ENCODE results near the gene USP17L24. TPM values are rescaled to one million over a fixed set of nuclear protein-coding genes. Genes with fewer than 3 reads are reported as not detected.
"Not testable (repeated sequence)": the region's sequence is repeated elsewhere in the genome, so short reads cannot be mapped to it uniquely, and the experiment has no call there.

The USP17L24 gene
- total RNA-seq = not detected

DNA sequence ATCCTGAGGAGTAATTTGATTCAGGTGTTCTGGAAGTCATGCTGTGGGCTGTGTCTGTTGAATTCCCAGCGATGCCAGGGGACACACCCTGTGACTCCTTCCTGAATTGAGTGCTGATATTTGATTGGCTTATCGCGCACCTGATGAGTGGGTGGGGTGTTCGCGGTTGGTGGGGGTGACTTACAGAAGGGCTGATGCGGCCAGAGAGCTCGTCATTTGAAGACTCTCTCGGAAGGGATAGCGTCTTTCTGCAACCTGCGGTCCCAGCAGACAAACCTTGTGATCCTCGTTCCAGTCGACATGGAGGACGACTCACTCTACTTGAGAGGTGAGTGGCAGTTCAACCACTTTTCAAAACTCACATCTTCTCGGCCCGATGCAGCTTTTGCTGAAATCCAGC lies at the start of gene USP17L24:
TSS of gene USP17L24 (plus strand) at position 301 of the 400 bp plus-strand sequence. CDS start at position 301, 0 bp downstream.
- H3K4me3 ChIP-seq, H3K27ac ChIP-seq, H3K36me3 ChIP-seq, H3K4me1 ChIP-seq, H3K27me3 ChIP-seq, H3K9me3 ChIP-seq, DNase-seq: not testable (repeated sequence)

DNA sequence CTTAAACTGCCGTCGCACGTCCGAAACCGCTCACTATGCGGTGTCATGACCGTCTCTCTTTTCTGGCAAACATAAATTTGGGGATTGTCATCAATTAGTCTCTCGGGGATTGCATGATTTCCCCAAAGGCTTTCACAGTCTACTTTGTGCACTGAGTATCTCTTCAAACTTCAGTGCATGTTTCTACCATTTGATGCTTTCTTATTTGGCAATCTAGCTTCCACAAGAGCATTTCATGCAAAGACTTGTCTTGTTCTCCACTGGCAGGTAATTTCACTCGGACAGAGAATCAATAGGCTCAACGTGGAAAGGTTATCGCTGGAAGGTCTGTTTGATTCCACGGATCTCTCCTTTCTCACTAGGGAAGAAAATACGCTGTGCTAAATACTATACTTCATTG lies 774 bp upstream of the USP17L24 start:
- H3K4me1 ChIP-seq, H3K27me3 ChIP-seq, H3K36me3 ChIP-seq, H3K9me3 ChIP-seq, DNase-seq, H3K27ac ChIP-seq, H3K4me3 ChIP-seq: not testable (repeated sequence)

GRCh38 chr4:9329611-9330010 lies 4.6 kb downstream of the USP17L24 start, which contains the start of gene USP17L25:
Gene USP17L25, plus strand, starts transcription at chr4:9329911. Its CDS starts 0 bp downstream, at chr4:9329911.
- not testable (repeated sequence) for H3K4me1 ChIP-seq, H3K36me3 ChIP-seq, H3K27ac ChIP-seq, DNase-seq, H3K4me3 ChIP-seq, H3K27me3 ChIP-seq, H3K9me3 ChIP-seq

DNA sequence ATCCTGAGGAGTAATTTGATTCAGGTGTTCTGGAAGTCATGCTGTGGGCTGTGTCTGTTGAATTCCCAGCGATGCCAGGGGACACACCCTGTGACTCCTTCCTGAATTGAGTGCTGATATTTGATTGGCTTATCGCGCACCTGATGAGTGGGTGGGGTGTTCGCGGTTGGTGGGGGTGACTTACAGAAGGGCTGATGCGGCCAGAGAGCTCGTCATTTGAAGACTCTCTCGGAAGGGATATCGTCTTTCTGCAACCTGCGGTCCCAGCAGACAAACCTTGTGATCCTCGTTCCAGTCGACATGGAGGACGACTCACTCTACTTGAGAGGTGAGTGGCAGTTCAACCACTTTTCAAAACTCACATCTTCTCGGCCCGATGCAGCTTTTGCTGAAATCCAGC lies 9.4 kb downstream of the USP17L24 start, which contains the start of gene USP17L26:
TSS of gene USP17L26 (plus strand) at position 301 of the 400 bp plus-strand sequence. CDS start at position 301, 0 bp downstream.
- DNase-seq, H3K27ac ChIP-seq, H3K4me3 ChIP-seq, H3K4me1 ChIP-seq, H3K9me3 ChIP-seq, H3K27me3 ChIP-seq, H3K36me3 ChIP-seq: not testable (repeated sequence)

DNA sequence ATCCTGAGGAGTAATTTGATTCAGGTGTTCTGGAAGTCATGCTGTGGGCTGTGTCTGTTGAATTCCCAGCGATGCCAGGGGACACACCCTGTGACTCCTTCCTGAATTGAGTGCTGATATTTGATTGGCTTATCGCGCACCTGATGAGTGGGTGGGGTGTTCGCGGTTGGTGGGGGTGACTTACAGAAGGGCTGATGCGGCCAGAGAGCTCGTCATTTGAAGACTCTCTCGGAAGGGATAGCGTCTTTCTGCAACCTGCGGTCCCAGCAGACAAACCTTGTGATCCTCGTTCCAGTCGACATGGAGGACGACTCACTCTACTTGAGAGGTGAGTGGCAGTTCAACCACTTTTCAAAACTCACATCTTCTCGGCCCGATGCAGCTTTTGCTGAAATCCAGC lies 14.1 kb downstream of the USP17L24 start, which contains the start of gene USP17L5:
TSS of gene USP17L5 (plus strand) at position 301 of the 400 bp plus-strand sequence. CDS start at position 301, 0 bp downstream.
- H3K36me3 ChIP-seq, H3K27me3 ChIP-seq, H3K27ac ChIP-seq, H3K9me3 ChIP-seq, DNase-seq, H3K4me1 ChIP-seq, H3K4me3 ChIP-seq: not testable (repeated sequence)

GRCh38 chr4:9343848-9344247 lies 18.9 kb downstream of the USP17L24 start, which contains the start of gene USP17L27:
Gene USP17L27, plus strand, starts transcription at chr4:9344148. Its CDS starts 0 bp downstream, at chr4:9344148.
- not testable (repeated sequence) for H3K4me3 ChIP-seq, H3K9me3 ChIP-seq, DNase-seq, H3K36me3 ChIP-seq, H3K4me1 ChIP-seq, H3K27me3 ChIP-seq, H3K27ac ChIP-seq

- not testable (repeated sequence) for H3K9me3 ChIP-seq, DNase-seq, H3K27ac ChIP-seq, H3K36me3 ChIP-seq, H3K4me1 ChIP-seq, H3K4me3 ChIP-seq, H3K27me3 ChIP-seq
Measured at GRCh38 chr4:9348593-9348992, 23.6 kb downstream of the USP17L24 start, which contains the start of gene USP17L28. Gene USP17L28, plus strand, starts transcription at chr4:9348893. Its CDS starts 0 bp downstream, at chr4:9348893.

- not testable (repeated sequence) for H3K9me3 ChIP-seq, H3K4me3 ChIP-seq, H3K27ac ChIP-seq, H3K27me3 ChIP-seq, H3K4me1 ChIP-seq, H3K36me3 ChIP-seq, DNase-seq
Measured at GRCh38 chr4:9350866-9351265, 25.9 kb downstream of the USP17L24 start.

DNA sequence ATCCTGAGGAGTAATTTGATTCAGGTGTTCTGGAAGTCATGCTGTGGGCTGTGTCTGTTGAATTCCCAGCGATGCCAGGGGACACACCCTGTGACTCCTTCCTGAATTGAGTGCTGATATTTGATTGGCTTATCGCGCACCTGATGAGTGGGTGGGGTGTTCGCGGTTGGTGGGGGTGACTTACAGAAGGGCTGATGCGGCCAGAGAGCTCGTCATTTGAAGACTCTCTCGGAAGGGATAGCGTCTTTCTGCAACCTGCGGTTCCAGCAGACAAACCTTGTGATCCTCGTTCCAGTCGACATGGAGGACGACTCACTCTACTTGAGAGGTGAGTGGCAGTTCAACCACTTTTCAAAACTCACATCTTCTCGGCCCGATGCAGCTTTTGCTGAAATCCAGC lies 28.4 kb downstream of the USP17L24 start, which contains the start of gene USP17L29:
TSS of gene USP17L29 (plus strand) at position 301 of the 400 bp plus-strand sequence. CDS start at position 301, 0 bp downstream.
- H3K27ac ChIP-seq, H3K9me3 ChIP-seq, H3K4me1 ChIP-seq, H3K36me3 ChIP-seq, H3K4me3 ChIP-seq, DNase-seq, H3K27me3 ChIP-seq: not testable (repeated sequence)

- not testable (repeated sequence) for H3K27me3 ChIP-seq, H3K4me1 ChIP-seq, H3K27ac ChIP-seq, DNase-seq, H3K9me3 ChIP-seq, H3K4me3 ChIP-seq, H3K36me3 ChIP-seq
Measured at GRCh38 chr4:9362829-9363228, 37.9 kb downstream of the USP17L24 start, which contains the start of gene USP17L30. Gene USP17L30, plus strand, starts transcription at chr4:9363129. Its CDS starts 0 bp downstream, at chr4:9363129.

Other genes with a start within 250 kb of the USP17L24 start
- gene FAM90A26, start 154.8 kb upstream of the USP17L24 start, total RNA-seq = not detected
- not detected for gene USP17L10, start 114.5 kb upstream of the USP17L24 start, total RNA-seq
- gene USP17L11, start 109.8 kb upstream of the USP17L24 start, total RNA-seq = not detected
- not detected for gene USP17L12, start 105.0 kb upstream of the USP17L24 start, total RNA-seq
- not detected for gene USP17L13, start 100.3 kb upstream of the USP17L24 start, total RNA-seq
- gene USP17L15, start 90.8 kb upstream of the USP17L24 start, total RNA-seq = not detected
- gene USP17L17, start 81.3 kb upstream of the USP17L24 start, total RNA-seq = not detected
- gene USP17L18, start 76.5 kb upstream of the USP17L24 start, total RNA-seq = not detected
- gene USP17L19, start 71.8 kb upstream of the USP17L24 start, total RNA-seq = not detected
- gene USP17L20, start 67.0 kb upstream of the USP17L24 start, total RNA-seq = not detected
- not detected for gene USP17L21, start 62.3 kb upstream of the USP17L24 start, total RNA-seq
- not detected for gene USP17L22, start 57.5 kb upstream of the USP17L24 start, total RNA-seq
- not detected for gene USP17L25, start 4.7 kb downstream of the USP17L24 start, total RNA-seq
- not detected for gene USP17L26, start 9.5 kb downstream of the USP17L24 start, total RNA-seq
- not detected for gene USP17L5, start 14.2 kb downstream of the USP17L24 start, total RNA-seq
- gene USP17L27, start 19.0 kb downstream of the USP17L24 start, total RNA-seq = not detected
- gene USP17L28, start 23.7 kb downstream of the USP17L24 start, total RNA-seq = not detected
- not detected for gene USP17L29, start 28.5 kb downstream of the USP17L24 start, total RNA-seq
- gene USP17L30, start 38.0 kb downstream of the USP17L24 start, total RNA-seq = not detected
- gene DEFB131A, start 119.2 kb downstream of the USP17L24 start, total RNA-seq = not detected

Data from Peyer's patch (tissue), 4 donors.